ENCODE results near the gene NR1H3. TPM values are rescaled to one million over a fixed set of nuclear protein-coding genes. Genes with fewer than 3 reads are reported as not detected.
A peak's percentile ranks its signal among the peaks of the same experiment; 100 is the strongest.

Gene NR1H3
- total RNA-seq, 1 experiment from 2014 or later = 6.9 TPM

DNA sequence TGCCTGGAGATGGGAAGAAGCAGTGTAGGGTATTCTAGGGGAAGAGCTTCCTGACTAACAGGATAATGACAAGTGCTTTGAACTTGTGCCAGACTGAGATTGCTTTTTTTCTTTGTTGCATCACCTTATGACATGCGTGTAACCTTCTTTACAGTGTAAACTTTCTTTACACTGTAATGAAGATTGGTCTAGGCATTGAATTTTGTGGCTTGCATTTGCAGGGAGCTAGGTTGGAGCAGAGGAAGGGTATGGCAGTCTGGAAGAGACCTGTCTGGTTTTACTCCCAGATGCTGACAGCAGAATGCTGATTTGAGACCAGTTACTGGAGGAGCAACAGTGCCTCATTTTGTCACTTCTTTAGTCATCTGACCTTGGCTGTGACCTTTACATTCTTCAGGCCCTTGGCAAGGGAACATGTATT, 37.4 kb upstream of the NR1H3 start:
- Histone ChIP-seq H4K20me1 (ENCODE audit: insufficient read depth, low read depth, low read length) (no peaks in the 10 kb centered on the region), H3K9ac (ENCODE audit: low read length) (no peak overlapping the region), H3K36me3 (ENCODE audit: insufficient read depth, low read length) (no peaks in the 10 kb centered on the region), H3K4me3 (ENCODE audit: low read length) (no peak overlapping the region), H3K9me3 (ENCODE audit: low read length) (no peaks in the 10 kb centered on the region), H3K4me1 (ENCODE audit: low read length) (peaks cover 31% of the 10 kb centered on the region), H3K9me2 (replicated peaks; ENCODE audit: insufficient read depth, low read length) (no peaks in the 10 kb centered on the region), H3K27ac (ENCODE audit: low read length) (no peak overlapping the region), H3K27me3 (ENCODE audit: low read length) (no peaks in the 10 kb centered on the region), H3K4me2 (ENCODE audit: low read depth, low read length, poor library complexity, severe bottlenecking) (no peak overlapping the region), H3K79me2 (ENCODE audit: low read length) (peaks cover 20% of the 10 kb centered on the region), H2AFZ (ENCODE audit: low read length) (no peak overlapping the region)
- no peak for DNase-seq

DNA sequence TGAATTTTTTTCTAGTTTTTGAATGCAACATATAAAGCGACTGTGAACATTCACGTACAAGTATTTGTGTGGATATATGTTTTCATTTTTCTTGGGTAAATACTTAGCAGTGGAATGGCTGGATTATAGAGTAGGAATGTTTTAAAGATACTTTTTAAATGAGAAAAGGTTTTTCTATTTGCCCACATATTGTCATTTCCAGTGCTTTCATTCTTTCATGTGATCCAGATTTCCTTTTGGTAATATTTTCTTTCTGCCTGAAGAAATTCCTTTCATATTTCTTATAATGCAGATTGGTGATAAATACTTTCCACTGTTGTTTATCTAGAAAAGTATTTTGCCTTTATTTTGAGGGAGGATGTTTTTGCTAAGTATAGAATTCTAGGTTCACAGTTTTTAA, 35.1 kb upstream of the NR1H3 start:
- Histone ChIP-seq H4K20me1 (ENCODE audit: insufficient read depth, low read depth, low read length) (no peaks in the 10 kb centered on the region), H3K4me2 (ENCODE audit: low read depth, low read length, poor library complexity, severe bottlenecking) (no peak overlapping the region), H3K9me2 (replicated peaks; ENCODE audit: insufficient read depth, low read length) (no peaks in the 10 kb centered on the region), H3K27me3 (ENCODE audit: low read length) (no peaks in the 10 kb centered on the region), H2AFZ (ENCODE audit: low read length) (no peak overlapping the region), H3K36me3 (ENCODE audit: insufficient read depth, low read length) (0 out of 2 replicates have a peak, but pooled peaks cover 4% of the 10 kb centered on the region), H3K9me3 (ENCODE audit: low read length) (no peaks in the 10 kb centered on the region), H3K79me2 (ENCODE audit: low read length) (0 out of 2 replicates have a peak, but pooled peaks cover 7% of the 10 kb centered on the region), H3K4me1 (ENCODE audit: low read length) (peaks cover 16% of the 10 kb centered on the region), H3K4me3 (ENCODE audit: low read length) (no peak overlapping the region), H3K9ac (ENCODE audit: low read length) (no peak overlapping the region), H3K27ac (ENCODE audit: low read length) (no peak overlapping the region)
- DNase-seq = no peak

DNA sequence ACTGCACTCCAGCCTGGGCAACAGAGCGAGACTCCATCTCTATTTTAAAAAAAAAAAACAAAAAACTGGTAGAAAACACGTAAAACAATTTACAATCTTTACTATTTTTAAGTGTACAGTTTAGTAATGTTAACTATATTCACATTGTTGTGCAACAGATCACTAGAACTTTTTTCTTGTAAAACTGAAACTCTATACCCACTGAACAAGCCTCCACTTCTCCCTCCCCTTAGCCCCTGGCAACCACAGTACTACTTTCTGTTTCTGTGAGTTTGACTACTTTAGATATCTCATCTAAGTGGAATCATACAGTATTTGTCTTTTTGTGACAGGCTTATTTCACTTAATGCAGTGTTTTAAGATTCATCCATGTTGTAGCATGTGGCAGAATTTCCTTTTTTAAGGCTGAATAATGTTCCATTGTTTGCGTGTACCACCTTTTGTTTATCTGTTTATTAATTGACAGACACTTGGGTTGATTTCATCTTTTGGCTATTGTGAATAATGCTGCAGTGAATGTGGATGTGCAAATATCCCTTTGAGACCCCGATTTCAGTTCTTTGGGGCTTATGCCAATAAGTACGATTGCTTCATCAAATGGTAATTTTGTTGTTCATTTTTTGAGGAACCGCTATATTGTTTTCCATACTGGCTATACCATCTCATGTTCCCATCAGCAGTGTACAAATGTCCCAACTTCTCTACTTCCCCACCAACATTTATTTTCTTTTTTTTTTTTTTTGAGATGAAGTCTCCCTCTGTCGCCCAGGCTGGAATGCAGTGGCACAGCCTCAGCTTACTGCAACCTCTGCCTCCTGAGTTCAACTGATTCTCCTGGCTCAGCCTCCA, 32.0 kb upstream of the NR1H3 start:
- H3K27ac ChIP-seq (ENCODE audit: low read length) = no peak overlapping the region
- H3K4me1 ChIP-seq (ENCODE audit: low read length) = peaks cover 9% of the 10 kb centered on the region
- 0 out of 2 replicates have a peak, but pooled peaks cover 4% of the 10 kb centered on the region for H3K36me3 ChIP-seq (ENCODE audit: insufficient read depth, low read length)
- no peak overlapping the region for H2AFZ ChIP-seq (ENCODE audit: low read length)
- H3K9ac ChIP-seq (ENCODE audit: low read length) = no peak overlapping the region
- H3K9me2 ChIP-seq (replicated peaks; ENCODE audit: insufficient read depth, low read length) = no peaks in the 10 kb centered on the region
- H3K9me3 ChIP-seq (ENCODE audit: low read length) = no peaks in the 10 kb centered on the region
- no peaks in the 10 kb centered on the region for H4K20me1 ChIP-seq (ENCODE audit: insufficient read depth, low read depth, low read length)
- no peak overlapping the region for H3K4me3 ChIP-seq (ENCODE audit: low read length)
- no peak for DNase-seq
- no peaks in the 10 kb centered on the region for H3K79me2 ChIP-seq (ENCODE audit: low read length)
- H3K4me2 ChIP-seq (ENCODE audit: low read depth, low read length, poor library complexity, severe bottlenecking) = no peak overlapping the region
- H3K27me3 ChIP-seq (ENCODE audit: low read length) = no peaks in the 10 kb centered on the region

DNA sequence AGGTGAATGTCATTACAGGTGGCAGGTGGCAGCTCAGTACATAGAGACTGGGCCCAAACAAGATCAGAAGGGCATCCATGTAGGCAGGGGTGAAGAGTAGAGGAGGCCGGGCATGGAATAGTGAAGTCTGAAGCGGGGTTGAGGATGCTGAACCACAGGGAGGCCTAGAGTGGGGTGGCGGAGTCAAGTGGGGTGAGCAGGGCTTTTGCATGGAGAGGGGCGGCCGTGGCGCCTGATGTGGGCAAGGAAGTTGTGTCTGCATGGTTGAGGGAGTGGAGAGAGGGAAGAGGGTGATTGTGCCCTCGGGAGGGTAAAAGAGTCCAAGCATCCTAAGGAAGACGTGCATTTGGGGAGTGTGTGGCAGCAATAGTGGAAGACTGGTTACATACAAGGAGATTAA, 28.6 kb upstream of the NR1H3 start:
- H3K9me2 ChIP-seq (replicated peaks; ENCODE audit: insufficient read depth, low read length) = no peaks in the 10 kb centered on the region
- H3K4me3 ChIP-seq (ENCODE audit: low read length) = no peak overlapping the region
- no peaks in the 10 kb centered on the region for H3K79me2 ChIP-seq (ENCODE audit: low read length)
- H3K27me3 ChIP-seq (ENCODE audit: low read length) = no peaks in the 10 kb centered on the region
- no peak overlapping the region for H3K9ac ChIP-seq (ENCODE audit: low read length)
- H2AFZ ChIP-seq (ENCODE audit: low read length) = no peak overlapping the region
- no peaks in the 10 kb centered on the region for H3K9me3 ChIP-seq (ENCODE audit: low read length)
- H3K36me3 ChIP-seq (ENCODE audit: insufficient read depth, low read length) = 0 out of 2 replicates have a peak, but pooled peaks cover 4% of the 10 kb centered on the region
- peaks cover 12% of the 10 kb centered on the region for H3K4me1 ChIP-seq (ENCODE audit: low read length)
- no peak overlapping the region for H3K27ac ChIP-seq (ENCODE audit: low read length)
- no peaks in the 10 kb centered on the region for H4K20me1 ChIP-seq (ENCODE audit: insufficient read depth, low read depth, low read length)
- no peak for DNase-seq
- H3K4me2 ChIP-seq (ENCODE audit: low read depth, low read length, poor library complexity, severe bottlenecking) = no peak overlapping the region

DNA sequence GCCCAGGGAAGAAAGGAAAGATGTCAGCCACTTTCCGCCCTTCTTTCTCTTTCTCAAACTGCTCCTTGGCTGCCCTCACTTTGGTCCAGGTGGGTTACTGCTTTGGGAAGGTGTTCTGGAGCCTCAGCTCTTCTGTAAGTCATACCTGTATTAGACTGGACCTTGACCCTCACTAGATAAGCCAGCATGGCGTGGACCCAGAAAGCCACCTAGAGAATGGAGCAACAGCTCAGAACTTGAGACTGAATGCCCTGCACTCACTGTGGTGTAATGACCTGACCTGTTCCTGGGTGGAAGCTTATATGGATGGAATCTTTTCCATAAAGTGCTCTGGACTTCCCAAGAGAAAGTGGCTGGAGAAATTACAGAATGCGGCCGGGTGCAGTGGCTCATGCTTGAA, 24.7 kb upstream of the NR1H3 start:
- Histone ChIP-seq H3K9ac (ENCODE audit: low read length) (no peak overlapping the region), H3K9me2 (replicated peaks; ENCODE audit: insufficient read depth, low read length) (no peaks in the 10 kb centered on the region), H3K27ac (ENCODE audit: low read length) (no peak overlapping the region), H4K20me1 (ENCODE audit: insufficient read depth, low read depth, low read length) (no peaks in the 10 kb centered on the region), H3K4me1 (ENCODE audit: low read length) (peaks cover 22% of the 10 kb centered on the region), H3K9me3 (ENCODE audit: low read length) (no peaks in the 10 kb centered on the region), H3K4me2 (ENCODE audit: low read depth, low read length, poor library complexity, severe bottlenecking) (no peak overlapping the region), H3K4me3 (ENCODE audit: low read length) (no peak overlapping the region), H3K79me2 (ENCODE audit: low read length) (no peaks in the 10 kb centered on the region), H2AFZ (ENCODE audit: low read length) (no peak overlapping the region), H3K36me3 (ENCODE audit: insufficient read depth, low read length) (no peaks in the 10 kb centered on the region; the same call in 1 of the 2 replicates), H3K27me3 (ENCODE audit: low read length) (no peaks in the 10 kb centered on the region)
- no peak for DNase-seq

DNA sequence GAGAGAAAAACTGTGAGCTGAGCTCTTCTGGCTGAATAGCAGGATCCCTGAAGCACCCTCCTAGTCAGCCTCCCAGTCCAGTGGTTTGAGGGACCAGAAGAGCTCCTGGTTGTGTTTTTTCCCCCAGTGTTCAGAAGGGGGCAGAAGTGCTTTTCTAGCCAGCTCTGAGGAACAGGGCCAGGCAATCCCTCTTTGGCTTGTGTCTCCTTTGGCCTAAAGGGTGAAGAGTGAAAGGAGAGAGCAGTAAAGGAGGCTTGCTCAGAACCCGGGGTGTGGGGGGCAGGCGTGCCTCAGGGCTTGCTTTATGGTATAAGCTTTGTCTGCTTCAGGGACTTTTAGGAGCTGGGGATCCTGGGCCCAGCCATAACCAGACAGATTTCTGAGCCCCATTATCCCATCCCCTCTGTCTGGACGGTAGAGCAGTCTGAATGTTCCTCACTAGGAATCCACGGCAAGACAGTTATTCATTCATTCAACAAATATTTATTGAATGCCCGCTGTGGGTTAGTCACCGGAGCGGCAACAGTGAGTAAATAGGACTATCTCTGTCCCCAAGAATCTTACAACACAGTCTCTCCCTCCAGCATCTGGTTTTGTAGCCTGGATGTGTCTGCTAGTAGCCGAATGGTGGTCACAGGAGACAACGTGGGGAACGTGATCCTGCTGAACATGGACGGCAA, 23.7 kb upstream of the NR1H3 start:
- Histone ChIP-seq H3K4me1 (ENCODE audit: low read length) (peaks cover 22% of the 10 kb centered on the region), H4K20me1 (ENCODE audit: insufficient read depth, low read depth, low read length) (no peaks in the 10 kb centered on the region), H3K27ac (ENCODE audit: low read length) (no peak overlapping the region), H2AFZ (ENCODE audit: low read length) (no peak overlapping the region), H3K9me2 (replicated peaks; ENCODE audit: insufficient read depth, low read length) (no peaks in the 10 kb centered on the region), H3K4me2 (ENCODE audit: low read depth, low read length, poor library complexity, severe bottlenecking) (no peak overlapping the region), H3K27me3 (ENCODE audit: low read length) (no peaks in the 10 kb centered on the region), H3K79me2 (ENCODE audit: low read length) (no peaks in the 10 kb centered on the region), H3K4me3 (ENCODE audit: low read length) (no peak overlapping the region), H3K36me3 (ENCODE audit: insufficient read depth, low read length) (peaks cover 6% of the 10 kb centered on the region; the same call in 1 of the 2 replicates), H3K9ac (ENCODE audit: low read length) (no peak overlapping the region), H3K9me3 (ENCODE audit: low read length) (no peaks in the 10 kb centered on the region)
- peak; percentile 82 for DNase-seq

DNA sequence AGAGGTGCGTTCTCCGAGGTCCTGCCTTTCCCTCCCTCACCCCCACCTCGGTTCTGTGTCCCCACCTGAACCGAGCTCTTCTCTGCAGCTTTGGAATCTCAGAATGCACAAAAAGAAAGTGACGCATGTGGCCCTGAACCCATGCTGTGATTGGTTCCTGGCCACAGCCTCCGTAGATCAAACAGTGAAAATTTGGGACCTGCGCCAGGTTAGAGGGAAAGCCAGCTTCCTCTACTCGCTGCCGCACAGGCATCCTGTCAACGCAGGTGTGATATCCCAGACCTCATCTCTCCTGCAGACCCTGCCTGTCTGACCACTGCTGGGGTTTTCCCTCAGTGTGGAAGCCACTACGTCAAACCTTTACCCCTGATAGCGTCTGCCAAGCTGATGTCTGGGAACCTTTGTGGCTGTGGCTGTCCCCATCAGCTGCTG, 23.1 kb upstream of the NR1H3 start:
- H3K4me2 ChIP-seq (ENCODE audit: low read depth, low read length, poor library complexity, severe bottlenecking) = no peak overlapping the region
- H3K79me2 ChIP-seq (ENCODE audit: low read length) = no peaks in the 10 kb centered on the region
- no peaks in the 10 kb centered on the region for H3K27me3 ChIP-seq (ENCODE audit: low read length)
- no peaks in the 10 kb centered on the region for H3K9me2 ChIP-seq (replicated peaks; ENCODE audit: insufficient read depth, low read length)
- no peak overlapping the region for H3K9ac ChIP-seq (ENCODE audit: low read length)
- H3K4me3 ChIP-seq (ENCODE audit: low read length) = no peak overlapping the region
- DNase-seq = no peak
- H3K27ac ChIP-seq (ENCODE audit: low read length) = no peak overlapping the region
- H3K9me3 ChIP-seq (ENCODE audit: low read length) = no peaks in the 10 kb centered on the region
- H2AFZ ChIP-seq (ENCODE audit: low read length) = no peak overlapping the region
- H4K20me1 ChIP-seq (ENCODE audit: insufficient read depth, low read depth, low read length) = no peaks in the 10 kb centered on the region
- H3K4me1 ChIP-seq (ENCODE audit: low read length) = peaks cover 22% of the 10 kb centered on the region
- H3K36me3 ChIP-seq (ENCODE audit: insufficient read depth, low read length) = peaks cover 12% of the 10 kb centered on the region; the same call in 1 of the 2 replicates

DNA sequence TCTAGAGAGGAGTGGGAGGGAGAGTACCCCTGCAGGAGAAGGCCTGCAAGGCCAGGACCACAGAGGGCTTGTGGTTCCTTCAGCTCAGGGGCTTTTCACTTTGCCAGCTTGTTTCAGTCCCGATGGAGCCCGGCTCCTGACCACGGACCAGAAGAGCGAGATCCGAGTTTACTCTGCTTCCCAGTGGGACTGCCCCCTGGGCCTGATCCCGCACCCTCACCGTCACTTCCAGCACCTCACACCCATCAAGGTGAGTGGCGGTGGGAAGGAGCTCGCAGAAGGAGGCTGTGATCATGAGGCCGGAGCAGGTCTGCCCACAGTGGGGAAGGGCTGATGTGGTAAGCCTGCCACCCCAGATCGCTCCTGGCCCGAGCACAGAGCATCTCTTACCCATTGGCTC, 22.6 kb upstream of the NR1H3 start:
- Histone ChIP-seq H3K4me3 (ENCODE audit: low read length) (no peak overlapping the region), H3K4me2 (ENCODE audit: low read depth, low read length, poor library complexity, severe bottlenecking) (no peak overlapping the region), H3K79me2 (ENCODE audit: low read length) (no peaks in the 10 kb centered on the region), H3K4me1 (ENCODE audit: low read length) (peaks cover 21% of the 10 kb centered on the region), H4K20me1 (ENCODE audit: insufficient read depth, low read depth, low read length) (no peaks in the 10 kb centered on the region), H2AFZ (ENCODE audit: low read length) (no peak overlapping the region), H3K9me3 (ENCODE audit: low read length) (no peaks in the 10 kb centered on the region), H3K27ac (ENCODE audit: low read length) (no peak overlapping the region), H3K36me3 (ENCODE audit: insufficient read depth, low read length) (peaks cover 16% of the 10 kb centered on the region; the same call in 1 of the 2 replicates), H3K27me3 (ENCODE audit: low read length) (no peaks in the 10 kb centered on the region), H3K9ac (ENCODE audit: low read length) (no peak overlapping the region), H3K9me2 (replicated peaks; ENCODE audit: insufficient read depth, low read length) (no peaks in the 10 kb centered on the region)
- no peak for DNase-seq
